Hematopoietic multipotent progenitor cell treated with erythropoietin and hydrocortisone succinate and interleukin-3 and kit ligand, for 17 days (in vitro differentiated cells): ENCODE results near the gene YPEL2.
"Not testable (repeated sequence)": the region's sequence is repeated elsewhere in the genome, so short reads cannot be mapped to it uniquely, and the experiment has no call there.

ENCODE experiments used
- DNase-seq: peaks from one replicate; pipeline ENCODE4 v3.0.0-alpha.2; 2015; ENCODE audit warnings: low spot score

Gene YPEL2

DNA sequence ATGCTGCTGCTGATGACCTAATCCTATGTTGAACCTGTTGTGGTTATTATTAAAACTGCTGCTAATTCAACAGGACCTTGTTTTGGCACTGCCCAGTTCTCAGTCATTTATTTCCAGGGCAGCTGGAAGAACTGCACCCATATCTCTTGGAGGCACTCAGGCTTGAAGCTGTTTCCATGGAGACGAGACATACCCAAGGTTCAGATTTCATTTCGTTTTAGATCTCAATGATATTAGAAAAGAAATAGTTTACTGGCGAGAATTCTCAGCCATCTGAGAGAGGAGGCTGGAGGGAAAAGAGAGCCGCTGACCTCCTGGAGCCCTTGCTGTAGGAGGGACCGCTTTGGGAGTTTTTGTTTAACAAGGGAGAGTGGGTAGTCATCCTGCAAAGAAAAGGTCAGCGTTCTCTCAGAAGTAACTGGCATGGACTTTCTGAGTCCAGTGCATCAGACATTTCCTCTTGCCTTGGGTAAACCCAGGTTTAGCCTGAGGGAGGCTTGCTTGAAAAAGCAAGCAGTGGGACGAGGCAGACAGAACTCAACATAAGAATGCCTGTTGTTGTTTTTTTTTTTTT, 75.4 kb downstream of the YPEL2 start:
- DNase-seq = no peak

DNA sequence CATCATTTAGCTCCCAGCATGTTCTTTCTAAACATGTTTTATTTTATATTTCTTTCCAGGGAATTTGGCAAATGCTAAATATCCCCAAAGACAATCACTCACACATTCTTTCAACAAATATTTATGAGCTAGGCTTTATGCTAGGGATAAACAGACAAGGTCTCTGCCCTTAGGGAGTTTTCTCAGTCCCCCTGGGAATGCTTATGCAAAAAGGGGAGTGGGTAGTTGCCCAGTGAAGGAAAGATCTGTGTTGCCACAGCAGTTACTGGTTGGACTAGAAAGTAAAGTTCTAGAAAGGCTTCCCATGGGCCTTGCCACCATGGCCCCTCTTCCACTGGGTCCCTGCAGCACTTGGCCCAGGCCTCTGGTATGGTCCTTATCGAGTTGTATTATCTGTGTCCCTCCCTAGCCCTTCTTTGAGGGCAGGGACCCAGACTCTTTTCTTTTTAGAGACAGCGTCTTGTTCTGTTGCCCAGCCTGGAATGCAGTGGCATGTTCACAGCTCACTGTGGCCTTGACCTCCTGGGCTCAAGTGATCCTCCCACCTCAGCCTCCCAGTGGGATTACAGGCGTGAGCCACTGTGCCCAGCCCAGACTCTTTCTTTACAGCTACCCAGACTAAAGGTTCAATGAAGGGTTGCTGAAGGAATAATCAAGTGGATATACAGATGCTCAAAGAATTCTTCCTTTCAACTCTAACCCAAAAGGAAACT, 78.0 kb downstream of the YPEL2 start:
- no peak for DNase-seq

- DNase-seq = no peak
Observed at GRCh38 chr17:59410049-59410437, 78.6 kb downstream of the YPEL2 start.

- not testable (repeated sequence) for DNase-seq
Observed at GRCh38 chr17:59412431-59412830, 81.0 kb downstream of the YPEL2 start.

DNA sequence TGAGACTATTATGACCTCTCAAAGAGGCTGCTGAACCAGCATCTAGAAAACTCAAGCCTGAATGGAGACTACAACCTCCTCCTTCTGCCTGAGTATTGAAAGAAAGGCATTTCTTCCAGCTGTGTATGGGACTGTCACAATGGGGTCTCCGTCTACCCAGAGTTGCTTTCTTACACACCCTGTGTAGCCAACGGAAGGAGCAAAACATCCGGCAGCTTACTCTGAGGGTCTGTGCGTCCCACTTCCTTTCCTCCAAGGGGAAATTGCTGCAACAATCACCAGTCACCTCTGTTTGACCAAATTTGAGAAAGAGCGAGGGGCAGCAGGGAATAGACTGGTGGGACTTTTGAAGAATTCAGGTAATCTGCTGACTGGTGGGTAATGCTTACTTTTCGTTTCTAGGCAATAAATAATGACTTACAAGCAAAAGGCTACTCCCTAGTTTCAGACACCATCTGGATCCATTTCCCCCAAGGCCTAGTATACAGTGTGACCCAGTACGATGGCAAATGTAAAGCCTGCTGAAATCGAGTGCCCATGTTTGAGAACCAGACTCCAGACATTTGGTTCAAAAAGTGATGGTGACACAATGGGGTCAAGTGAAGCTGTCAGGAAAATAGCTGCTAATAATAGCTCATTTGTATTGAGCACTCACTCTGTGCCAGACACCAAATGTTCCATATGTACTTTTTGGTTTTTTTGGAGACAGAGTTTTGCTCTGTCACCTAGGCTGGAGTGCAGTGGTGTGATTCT, 81.7 kb downstream of the YPEL2 start:
- no peak for DNase-seq

DNA sequence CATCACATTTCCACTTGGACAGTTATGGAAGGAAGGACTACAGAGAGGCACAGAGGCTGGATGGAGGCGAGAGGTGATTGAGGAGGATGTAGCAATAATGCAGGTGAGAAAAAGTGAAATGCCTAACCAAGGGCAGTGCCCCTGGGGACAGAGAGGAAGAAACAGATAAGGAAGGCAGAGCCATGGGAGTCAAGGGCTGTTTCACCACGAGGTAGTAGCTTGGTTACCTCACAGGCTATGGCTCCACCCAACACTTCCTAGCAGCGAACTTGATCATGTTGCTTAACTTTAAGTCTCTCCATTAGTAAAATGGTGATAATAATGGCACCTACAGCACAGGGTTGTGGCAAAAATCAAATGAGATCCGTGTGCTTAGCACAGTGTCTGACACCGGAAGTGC, 83.9 kb downstream of the YPEL2 start:
- no peak for DNase-seq

GRCh38 chr17:59416184-59416583, 84.7 kb downstream of the YPEL2 start:
- DNase-seq = no peak

DNA sequence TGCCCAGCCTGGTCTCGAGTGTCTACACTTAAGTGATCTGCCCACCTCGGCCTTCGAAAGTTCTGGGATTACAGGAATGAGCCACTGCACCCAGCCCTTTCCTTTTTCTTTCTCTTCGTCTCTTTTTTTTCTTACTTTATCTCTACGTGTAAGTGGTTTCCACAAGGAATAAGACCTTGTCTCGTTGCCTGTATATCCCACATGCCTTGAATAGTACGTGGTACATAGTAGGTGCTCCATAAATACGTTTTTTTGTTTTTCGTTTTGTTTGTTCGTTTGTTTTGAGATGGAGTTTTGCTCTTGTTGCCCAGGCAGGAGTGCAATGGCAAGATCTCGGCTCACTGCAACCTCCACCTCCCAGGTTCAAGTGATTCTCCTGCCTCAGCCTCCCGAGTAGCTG, 86.0 kb downstream of the YPEL2 start:
- DNase-seq = no peak

DNA sequence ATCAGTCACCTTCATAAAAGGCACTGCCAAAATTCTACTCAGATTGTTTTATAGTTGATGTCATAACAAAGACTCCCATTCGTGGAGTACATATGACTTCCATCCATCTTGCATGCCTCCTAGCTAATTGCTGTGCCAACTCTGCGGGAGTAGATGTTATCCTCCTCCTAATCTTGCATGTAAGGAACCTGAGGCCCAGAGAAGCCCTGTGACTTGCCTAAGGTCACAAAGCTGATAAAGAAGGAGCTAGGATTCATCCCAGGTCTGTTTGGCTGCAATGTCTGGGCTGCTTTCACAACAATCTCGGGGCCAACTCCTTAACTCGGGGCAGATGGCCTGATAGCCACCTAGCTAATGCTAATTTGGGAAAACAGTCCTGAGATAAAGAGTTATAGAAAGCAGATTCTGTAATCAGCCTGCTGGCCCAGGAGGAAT, 87.3 kb downstream of the YPEL2 start:
- DNase-seq = no peak

DNA sequence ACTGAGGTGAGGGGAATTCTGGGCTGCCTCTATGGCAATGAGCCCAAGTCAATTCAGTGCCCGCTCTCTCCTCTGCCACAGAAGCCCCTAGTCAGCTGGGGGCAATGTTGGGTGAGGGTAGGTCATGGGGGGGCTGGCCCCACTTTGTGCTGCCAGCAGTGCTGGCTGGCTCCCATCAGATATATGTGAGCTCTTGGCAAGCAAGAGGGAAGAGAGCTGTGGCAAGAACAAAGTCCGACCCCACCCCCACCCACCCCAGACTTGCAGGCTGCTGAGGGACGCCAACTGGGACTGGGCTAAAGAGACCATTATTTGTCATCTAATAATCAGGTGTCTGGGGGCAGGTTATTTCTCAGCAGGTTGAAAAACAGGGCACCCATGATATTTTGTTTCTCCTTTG, 89.4 kb downstream of the YPEL2 start:
- no peak for DNase-seq

- no peak for DNase-seq
Observed at GRCh38 chr17:59421722-59422121, 90.3 kb downstream of the YPEL2 start.

DNA sequence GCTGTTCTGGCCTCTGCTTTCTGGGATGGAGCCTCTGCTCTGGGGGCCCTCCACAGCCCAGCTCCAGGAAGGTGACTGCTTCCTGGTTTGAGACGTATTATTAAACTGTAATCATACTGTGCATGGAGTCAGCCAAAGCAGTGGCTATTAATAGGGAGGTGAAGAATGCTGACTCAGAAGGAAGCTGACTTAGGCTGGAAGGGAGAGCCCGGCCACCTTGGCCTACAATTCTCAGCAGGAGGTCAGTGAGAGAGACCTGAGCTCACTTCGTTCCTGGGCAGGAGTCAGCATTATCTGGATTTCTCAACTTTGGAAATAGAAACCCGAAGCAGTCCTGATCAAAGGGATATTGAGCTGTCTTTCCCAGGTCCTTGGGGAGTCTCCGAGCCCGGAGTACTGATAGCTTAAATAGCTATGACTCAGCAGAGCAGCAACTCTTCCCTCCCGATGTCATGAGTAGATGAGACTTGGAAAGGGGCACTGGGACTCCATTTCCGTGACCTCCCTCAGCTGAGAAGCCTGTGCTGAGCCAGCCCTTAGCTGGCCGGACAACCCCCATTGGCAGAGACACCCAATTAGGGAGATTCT, 91.8 kb downstream of the YPEL2 start:
- DNase-seq = no peak

DNA sequence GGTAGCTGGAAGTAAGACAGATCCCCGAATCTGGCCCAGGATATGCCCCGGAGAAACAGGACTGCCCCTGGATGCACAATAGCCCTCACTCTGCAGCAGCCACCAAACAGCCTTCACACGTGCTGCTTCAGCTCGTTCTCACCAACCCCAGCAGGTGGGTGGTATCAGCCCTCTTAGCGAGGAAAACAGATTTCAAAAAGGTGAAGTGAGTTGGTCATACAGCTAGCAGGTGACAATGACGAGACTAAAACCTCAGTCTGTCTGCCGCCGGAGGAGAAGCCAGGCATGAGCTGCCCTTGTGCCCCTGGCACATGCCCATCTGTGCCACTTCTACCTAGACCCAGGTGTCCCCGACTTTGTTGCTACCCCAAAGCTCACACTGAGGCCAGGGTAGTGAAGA, 92.4 kb downstream of the YPEL2 start:
- no peak for DNase-seq

- DNase-seq = no peak
Observed at GRCh38 chr17:59424331-59424730, 92.9 kb downstream of the YPEL2 start.

DNA sequence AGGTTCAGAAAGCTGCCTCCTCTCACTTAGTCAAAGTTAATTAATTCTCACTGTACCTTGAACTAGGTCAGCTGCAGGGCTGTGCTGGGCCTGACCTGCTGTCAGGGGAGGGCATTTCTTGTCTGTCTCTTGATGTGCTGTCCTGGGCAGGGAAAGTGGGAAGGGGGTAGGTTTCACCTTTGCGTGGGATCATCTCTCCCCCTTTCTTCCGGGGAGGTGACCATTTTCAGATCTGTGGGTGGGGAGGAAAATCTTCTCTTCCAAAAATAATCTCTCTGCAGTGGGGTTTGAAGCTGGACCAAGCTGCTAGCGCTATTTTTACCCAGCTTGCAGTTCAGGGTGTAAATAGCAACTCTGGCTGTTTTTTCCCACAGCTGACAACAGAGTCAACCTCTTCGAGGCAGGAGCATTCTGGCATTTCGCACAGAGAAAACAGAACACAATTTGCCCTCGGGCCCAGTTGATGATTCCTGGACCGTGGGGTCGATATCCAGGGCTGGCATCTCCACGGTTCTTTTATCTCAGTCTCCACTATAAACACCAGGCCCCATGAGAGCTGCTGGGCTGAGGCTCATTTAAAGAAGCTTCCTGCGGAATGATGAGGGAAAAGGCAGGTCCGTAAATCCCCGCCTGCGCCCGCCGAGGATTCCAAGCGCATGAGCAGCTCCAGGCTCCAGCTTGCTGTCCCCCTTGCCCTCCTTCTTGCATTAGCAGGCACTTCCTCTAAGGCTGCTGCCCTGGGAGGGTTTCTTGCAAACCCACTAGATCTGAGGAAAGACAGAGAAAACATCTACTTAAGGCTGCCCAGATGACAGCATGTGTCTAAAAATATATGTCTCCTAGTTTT, 93.9 kb downstream of the YPEL2 start:
- DNase-seq = no peak

DNA sequence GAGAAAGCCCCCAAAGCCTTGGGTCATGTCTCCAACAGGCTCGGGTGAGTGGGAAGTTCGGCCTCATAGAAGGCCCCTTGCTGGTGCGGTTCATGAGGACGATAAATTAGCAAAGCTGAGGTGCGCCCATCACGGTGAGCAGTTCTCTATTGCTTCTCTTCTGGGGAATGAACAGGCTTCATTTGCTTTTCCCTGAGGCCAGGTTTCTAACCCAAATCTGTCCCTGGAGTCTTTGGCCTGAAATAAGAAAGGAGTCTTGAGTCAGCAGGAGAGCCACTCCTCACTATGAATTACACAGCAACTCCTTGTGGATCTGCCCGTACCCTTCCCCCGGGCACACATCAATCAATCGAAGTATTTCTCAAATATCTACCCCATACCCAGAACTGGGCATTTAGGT, 94.6 kb downstream of the YPEL2 start:
- DNase-seq = no peak

- no peak for DNase-seq
Observed at GRCh38 chr17:59427425-59427921, 96.0 kb downstream of the YPEL2 start.

DNA sequence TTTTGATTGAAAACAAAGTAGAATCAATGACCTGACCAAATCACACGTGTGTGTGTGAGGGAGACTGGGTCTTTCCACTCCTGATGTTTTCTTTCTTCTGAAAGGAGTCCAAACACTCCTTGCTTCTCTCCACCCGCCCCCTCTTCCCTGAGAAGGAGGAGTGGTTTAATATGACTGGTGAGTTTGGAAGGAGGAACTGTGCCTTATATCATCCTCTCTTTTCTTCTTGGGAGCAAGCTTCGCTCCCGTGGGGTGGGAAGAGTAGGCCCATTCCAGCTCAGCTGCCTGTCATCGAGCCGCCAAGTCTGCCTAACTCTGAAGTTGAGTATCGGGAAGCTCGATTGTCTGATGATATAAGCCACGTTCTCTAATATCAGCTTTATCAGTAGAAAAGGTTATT, 96.5 kb downstream of the YPEL2 start:
- no peak for DNase-seq

GRCh38 chr17:59428916-59429485, 97.5 kb downstream of the YPEL2 start:
- no peak for DNase-seq

DNA sequence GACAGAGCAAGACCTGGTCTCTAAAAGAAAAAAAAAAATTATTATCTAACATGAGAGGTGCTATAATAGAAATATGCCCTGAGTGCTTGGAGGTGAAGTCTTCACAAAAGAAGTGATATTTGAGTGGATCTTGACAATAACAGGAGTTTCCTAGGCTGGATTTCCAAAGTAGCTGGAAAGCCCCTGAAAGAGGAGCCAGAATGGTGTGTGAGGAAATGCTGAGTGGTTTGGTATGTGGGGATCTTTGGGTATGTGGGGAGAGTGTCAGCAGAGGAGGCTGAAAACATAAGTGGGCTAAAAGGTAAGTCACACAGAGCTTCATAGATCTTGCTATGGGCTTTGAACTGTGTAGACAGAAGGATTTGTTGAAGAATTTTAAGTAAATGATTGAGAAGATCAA, 100.1 kb downstream of the YPEL2 start:
- no peak for DNase-seq

DNA sequence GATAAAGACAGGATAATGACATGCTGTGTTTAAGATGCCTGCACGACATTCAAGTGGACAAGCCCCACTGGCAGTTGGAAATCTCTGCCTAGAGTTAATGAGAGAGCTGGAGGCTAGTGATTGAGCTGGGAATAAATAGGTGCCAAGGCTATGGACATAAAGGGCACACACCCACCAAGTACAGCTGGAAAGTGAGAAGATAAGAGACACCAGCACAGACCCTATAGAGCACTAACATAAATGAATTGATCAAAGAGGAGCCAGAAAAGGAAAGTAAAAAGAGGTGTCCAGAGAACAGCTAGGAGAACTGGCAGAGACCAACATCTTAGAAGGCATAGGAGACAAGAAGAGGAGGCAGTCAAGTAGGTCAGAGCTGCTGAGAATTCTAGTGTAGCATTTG, 101.2 kb downstream of the YPEL2 start:
- no peak for DNase-seq

DNA sequence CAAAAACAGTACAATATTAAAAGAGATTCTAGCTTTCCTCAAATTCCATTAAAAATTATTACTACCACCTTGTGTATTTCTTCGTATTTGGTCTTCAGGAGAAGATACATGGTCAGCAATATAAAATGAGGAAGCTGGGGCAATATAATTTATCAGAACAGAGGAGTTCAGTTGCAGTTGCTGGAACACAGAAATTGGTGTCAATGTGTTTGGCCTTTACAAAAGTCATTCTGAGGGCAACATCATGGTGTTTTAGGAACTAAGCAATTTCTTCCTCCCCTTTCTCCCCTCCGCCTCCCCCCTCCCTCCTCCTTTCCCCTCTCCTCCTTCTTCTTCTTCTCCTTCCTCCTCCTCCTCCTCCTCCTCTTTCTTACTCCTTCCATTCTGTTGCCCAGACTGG, 102.1 kb downstream of the YPEL2 start:
- no peak for DNase-seq
